H9 (cell line): ENCODE data around the gene ARHGAP4. TPM values are rescaled to one million over a fixed set of nuclear protein-coding genes. Genes with fewer than 3 reads are reported as not detected.

Source experiments
- DNase-seq: peaks from one replicate; pipeline ENCODE4 v3.0.0-alpha.2; 2017
- H2AFZ ChIP-seq: one replicate; pipeline ENCODE4 v1.6.1; 2013; ENCODE audit warnings: mild to moderate bottlenecking, low read length, control low read depth, moderate library complexity
- H2AK5ac ChIP-seq: 2 replicates; pipeline ENCODE4 v1.6.1; 2013; ENCODE audit warnings: low read length, control low read depth, mixed read lengths; ENCODE audit not compliant: insufficient read length
- H2BK120ac ChIP-seq: one replicate; pipeline ENCODE4 v1.6.1; 2013; ENCODE audit warnings: low read depth, mild to moderate bottlenecking, low read length, control low read depth, inconsistent platforms; ENCODE audit not compliant: poor library complexity, severe bottlenecking
- H2BK12ac ChIP-seq: 2 replicates; pipeline ENCODE4 v1.6.1; 2013; ENCODE audit warnings: low read length, control low read depth, mixed read lengths, low read depth; ENCODE audit not compliant: insufficient read length
- H2BK15ac ChIP-seq: 2 replicates; pipeline ENCODE4 v1.6.1; 2013; ENCODE audit warnings: low read depth, low read length, control low read depth
- H2BK20ac ChIP-seq: one replicate; pipeline ENCODE4 v1.6.1; 2013; ENCODE audit warnings: low read depth, mild to moderate bottlenecking, low read length, control low read depth, inconsistent platforms; ENCODE audit not compliant: poor library complexity, severe bottlenecking
- H2BK5ac ChIP-seq: 2 replicates; pipeline ENCODE4 v1.6.1; 2013; ENCODE audit warnings: low read length, control low read depth, mixed read lengths; ENCODE audit not compliant: insufficient read length
- H3K14ac ChIP-seq: 2 replicates; pipeline ENCODE4 v1.6.1; 2013; ENCODE audit warnings: low read length, control low read depth; ENCODE audit not compliant: insufficient read depth
- H3K18ac ChIP-seq: 2 replicates; pipeline ENCODE4 v1.6.1; 2013; ENCODE audit warnings: low read depth, mild to moderate bottlenecking, mixed read lengths, low read length, control low read depth; ENCODE audit not compliant: insufficient read length
- H3K23ac ChIP-seq: 2 replicates; pipeline ENCODE4 v1.6.1; 2013; ENCODE audit warnings: low read length, control low read depth, mixed read lengths, low read depth; ENCODE audit not compliant: insufficient read length
- H3K23me2 ChIP-seq: 2 replicates; pipeline ENCODE4 v1.6.1; 2013; ENCODE audit warnings: low read depth, mild to moderate bottlenecking, mixed read lengths, low read length, control low read depth; ENCODE audit not compliant: insufficient read length, poor library complexity, severe bottlenecking
- H3K27ac ChIP-seq: 2 replicates; pipeline ENCODE4 v1.5.1; 2013; ENCODE audit warnings: low read length, control low read depth, mixed read lengths, low read depth; ENCODE audit not compliant: insufficient read length
- H3K27me3 ChIP-seq: 2 replicates; pipeline ENCODE4 v1.6.1; 2013; ENCODE audit warnings: low read length, control low read depth, inconsistent platforms; ENCODE audit not compliant: insufficient read depth
- H3K4ac ChIP-seq: 2 replicates; pipeline ENCODE4 v1.6.1; 2013; ENCODE audit warnings: low read depth, mild to moderate bottlenecking, control low read depth, inconsistent platforms, low read length, moderate library complexity
- H3K4me1 ChIP-seq: 2 replicates; pipeline ENCODE4 v1.6.1; 2013; ENCODE audit warnings: low read length, control low read depth, inconsistent platforms; ENCODE audit not compliant: insufficient read depth
- H3K4me2 ChIP-seq: 2 replicates; pipeline ENCODE4 v1.6.1; 2013; ENCODE audit warnings: low read length, control low read depth, mixed read lengths; ENCODE audit not compliant: insufficient read length, insufficient read depth
- H3K56ac ChIP-seq: 2 replicates; pipeline ENCODE4 v1.6.1; 2013; ENCODE audit warnings: low read depth, mild to moderate bottlenecking, mixed read lengths, low read length, control low read depth; ENCODE audit not compliant: insufficient read length
- H3K79me1 ChIP-seq: 2 replicates; pipeline ENCODE4 v1.6.1; 2013; ENCODE audit warnings: low read depth, mild to moderate bottlenecking, moderate library complexity, low read length, control low read depth, inconsistent platforms; ENCODE audit not compliant: insufficient read depth, poor library complexity, severe bottlenecking
- H3K79me2 ChIP-seq: 2 replicates; pipeline ENCODE4 v1.6.1; 2013; ENCODE audit warnings: low read length, control low read depth, inconsistent platforms; ENCODE audit not compliant: insufficient read depth
- H3K9ac ChIP-seq: 2 replicates; pipeline ENCODE4 v1.6.1; 2013; ENCODE audit warnings: low read length, control low read depth, mixed read lengths; ENCODE audit not compliant: insufficient read length; ENCODE audit errors: extremely low read depth
- H3K9me3 ChIP-seq: one replicate; pipeline ENCODE4 v1.6.1; 2013; ENCODE audit warnings: low read depth, low read length, inconsistent platforms; ENCODE audit not compliant: control insufficient read depth
- H3T11ph ChIP-seq: one replicate; pipeline ENCODE4 v1.6.1; 2013; ENCODE audit warnings: mild to moderate bottlenecking, low read length, control low read depth, inconsistent platforms
- H4K20me1 ChIP-seq: one replicate; pipeline ENCODE4 v1.6.1; 2013; ENCODE audit not compliant: control insufficient read depth, insufficient read length, insufficient read depth
- H4K5ac ChIP-seq: 2 replicates; pipeline ENCODE4 v1.6.1; 2013; ENCODE audit warnings: low read depth, mild to moderate bottlenecking, mixed read lengths, low read length, control low read depth; ENCODE audit not compliant: insufficient read length
- H4K8ac ChIP-seq: replicated peaks from 2 replicates; pipeline ENCODE4 v1.6.1; 2013; ENCODE audit warnings: low read length, control low read depth, mixed read lengths, low read depth; ENCODE audit not compliant: insufficient read length
- H4K91ac ChIP-seq: 2 replicates; pipeline ENCODE4 v1.6.1; 2013; ENCODE audit warnings: low read depth, mild to moderate bottlenecking, moderate library complexity, mixed read lengths, low read length, control low read depth; ENCODE audit not compliant: insufficient read length
- H3K27ac Mint-ChIP-seq, 3 experiments: 2 replicates in 2 of 3; 3 replicates in 1 of 3; pipeline ENCODE4 v1.8.0; 2020 to 2021; ENCODE audit warnings: mixed read lengths in 3 of 3, mild to moderate bottlenecking in 1 of 3, moderate library complexity in 1 of 3
- H3K27me3 Mint-ChIP-seq: 2 replicates; pipeline ENCODE4 v1.8.0; 2021; ENCODE audit warnings: low read depth, mild to moderate bottlenecking, moderate library complexity, mixed read lengths
- H3K36me3 Mint-ChIP-seq, 3 experiments: 2 replicates in 2 of 3; 3 replicates in 1 of 3; pipeline ENCODE4 v1.8.0; 2020 to 2021; ENCODE audit warnings: low read depth in 3 of 3, mixed read lengths in 3 of 3; ENCODE audit not compliant: insufficient read depth in 1 of 3
- H3K4me1 Mint-ChIP-seq, 2 experiments: 2 replicates each; pipeline ENCODE4 v1.8.0; 2020; ENCODE audit warnings: mixed read lengths in 2 of 2
- H3K4me3 Mint-ChIP-seq, 2 experiments: 2 replicates in 1 of 2; 3 replicates in 1 of 2; pipeline ENCODE4 v1.8.0; 2020 to 2021; ENCODE audit warnings: mild to moderate bottlenecking in 2 of 2, mixed read lengths in 2 of 2, moderate library complexity in 1 of 2
- H3K9me3 Mint-ChIP-seq, 2 experiments: 2 replicates in 1 of 2; 3 replicates in 1 of 2; pipeline ENCODE4 v1.8.0; 2020; ENCODE audit warnings: mild to moderate bottlenecking in 2 of 2, mixed read lengths in 2 of 2, moderate library complexity in 1 of 2
- CTCF ChIP-seq: fragments of 200-600 bp; sonication (generic); conservative IDR thresholded peaks from 3 replicates; pipeline ENCODE4 v1.8.0; 2021; ENCODE audit warnings: antibody characterized with exemption, mild to moderate bottlenecking
- WGBS: extraction: QIAGEN DNeasy Blood & Tissue Kit; methylation state at CpG from one replicate; pipeline ENCODE4 v1.1.7; 2013; ENCODE audit warnings: missing lambda C conversion rate, low lambda C conversion rate, mixed read lengths; ENCODE audit not compliant: insufficient read length; ENCODE audit errors: extremely low coverage; 5-methylcytosine and 5-hydroxymethylcytosine counted together
- total RNA-seq: library from RNA; stranded (reverse); gene quantifications from 2 replicates; pipeline ENCODE4 v1.2.1, GENCODE V29; 2021

Gene ARHGAP4
- total RNA-seq, 1 experiment from 2014 or later = 37.8 TPM

DNA sequence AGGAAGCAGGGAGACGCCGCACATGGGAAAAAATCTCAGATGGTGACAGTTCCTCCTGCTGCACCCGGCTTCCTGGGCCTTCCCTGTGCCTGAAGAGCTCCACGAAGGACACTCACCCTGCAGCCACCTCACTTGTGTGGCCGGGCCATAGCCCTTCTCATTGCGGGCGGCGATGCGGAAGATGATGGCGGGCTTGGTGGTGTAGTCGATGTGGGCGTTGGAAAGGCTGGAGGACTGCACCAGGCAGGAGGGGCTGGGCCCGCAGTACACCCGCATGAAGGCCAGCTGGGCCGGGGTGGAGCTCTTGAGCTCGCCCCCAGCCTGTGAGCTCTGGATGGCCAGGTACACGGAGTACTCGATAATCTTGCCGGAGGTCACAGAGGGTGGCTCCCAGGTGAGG is 24.1 kb upstream of the ARHGAP4 start:
- Histone ChIP-seq H2BK12ac (no peak overlapping the region), H2AFZ (no peak overlapping the region), H4K8ac (no peak overlapping the region), H2BK5ac (no peak overlapping the region), H3K9me3 (no peaks in the 10 kb centered on the region), H4K20me1 (no peaks in the 10 kb centered on the region), H4K5ac (no peak overlapping the region), H3T11ph (no peak overlapping the region), H3K23me2 (no peaks in the 10 kb centered on the region), H3K14ac (no peak overlapping the region), H3K9ac (no peak overlapping the region), H3K79me2 (no peaks in the 10 kb centered on the region), H2BK20ac (no peak overlapping the region), H2AK5ac (no peak overlapping the region), H3K4me2 (no peak overlapping the region), H3K56ac (no peak overlapping the region), H3K23ac (no peak overlapping the region), H4K91ac (no peak overlapping the region), H3K4ac (no peak overlapping the region), H3K4me1 (no peaks in the 10 kb centered on the region), H2BK120ac (no peak overlapping the region), H3K18ac (no peak overlapping the region), H2BK15ac (no peak overlapping the region), H3K27ac (no peak overlapping the region), H3K27me3 (no peaks in the 10 kb centered on the region), H3K79me1 (no peaks in the 10 kb centered on the region)
- Mint-ChIP-seq H3K4me3 (no peak overlapping the region), H3K9me3 (no peaks in the 10 kb centered on the region; a peak in 2 of 5 replicates), H3K27me3 (no peaks in the 10 kb centered on the region), H3K27ac (peak overlapping the region in 1 of 3 experiments; percentile 65; a peak in 1 of 7 replicates), H3K4me1 (peaks cover 2 to 28% of the 10 kb centered on the region in 2 experiments), H3K36me3 (peaks cover 46 to 70% (median 69%) of the 10 kb centered on the region in 3 experiments)
- DNase-seq = no peak
- no peak for TF ChIP-seq CTCF
- WGBS = no CpG with 5 or more reads among the region's 19 CpGs
